ENCODE data around the gene GALNT9.

GRCh38 chr12:132256646-132257045 is 72.7 kb downstream of the GALNT9 start:
- no peak for TF ChIP-seq POLR2AphosphoS5 (IDR thresholded peaks at IDR 0.05; ENCODE audit: low read depth, low read length)
- no peak for TF ChIP-seq CTCF (IDR thresholded peaks at IDR 0.05)
- TF ChIP-seq EZH2phosphoT487 (IDR thresholded peaks at IDR 0.05; ENCODE audit: borderline replicate concordance, low read depth): no peak
- no peak for TF ChIP-seq EP300 (IDR thresholded peaks at IDR 0.05; ENCODE audit: borderline replicate concordance in 1 of 2, low read depth in 1 of 2, low read length in 1 of 2)
- TF ChIP-seq FOXJ3 (CRISPR knock-in tag; IDR thresholded peaks at IDR 0.05): no peak
- TF ChIP-seq NRF1 (IDR thresholded peaks at IDR 0.05; ENCODE audit: low read depth, low read length): no peak
- TF ChIP-seq USF2 (IDR thresholded peaks at IDR 0.05; ENCODE audit: borderline replicate concordance, low read depth, low read length): no peak
- no peak for TF ChIP-seq GABPA (IDR thresholded peaks at IDR 0.05; ENCODE audit: low read depth)
- TF ChIP-seq TAF1 (IDR thresholded peaks at IDR 0.05; ENCODE audit: borderline replicate concordance, low read depth, low read length): no peak
- TF ChIP-seq PBX3 (IDR thresholded peaks at IDR 0.05): no peak
- TF ChIP-seq SMC3 (IDR thresholded peaks at IDR 0.05; ENCODE audit: low read depth, low read length): no peak
- no peak for TF ChIP-seq CHD2 (IDR thresholded peaks at IDR 0.05; ENCODE audit: low read length, partially characterized antibody)

All from SK-N-SH (cell line).